Uterus (tissue), 2 donors: ENCODE data around the gene DNASE2.

Source experiments
- CTCF ChIP-seq, 4 experiments: fragments of 200-600 bp in 2 of 4; fragments of 450-650 bp in 2 of 4; sonication (generic) in 2 of 4; IDR thresholded peaks; one replicate each; pipeline ENCODE4 v1.5.1; 2016 to 2019; ENCODE audit warnings: antibody characterized with exemption in 4 of 4, mild to moderate bottlenecking in 2 of 4, moderate library complexity in 1 of 4
- POLR2A ChIP-seq, 2 donors: fragments of 450-650 bp; IDR thresholded peaks; one replicate each; pipeline ENCODE4 v1.6.1; 2016; ENCODE audit warnings: antibody characterized with exemption in 2 of 2, mild to moderate bottlenecking in 1 of 2, moderate library complexity in 1 of 2

GRCh38 chr19:12834566-12834943, 46.7 kb downstream of the DNASE2 start, which contains the start of gene RTBDN:
- no peak for TF ChIP-seq CTCF (IDR thresholded peaks at IDR 0.05)
- TF ChIP-seq POLR2A (IDR thresholded peaks at IDR 0.05): no peak
